NCI-H510A (cell line): ENCODE measurements around the gene EBF3.

Experiments used
- DNase-seq: peaks from one replicate; lab custom pipeline; 2025; lab: John Stamatoyannopoulos, UW

EBF3 gene

DNA sequence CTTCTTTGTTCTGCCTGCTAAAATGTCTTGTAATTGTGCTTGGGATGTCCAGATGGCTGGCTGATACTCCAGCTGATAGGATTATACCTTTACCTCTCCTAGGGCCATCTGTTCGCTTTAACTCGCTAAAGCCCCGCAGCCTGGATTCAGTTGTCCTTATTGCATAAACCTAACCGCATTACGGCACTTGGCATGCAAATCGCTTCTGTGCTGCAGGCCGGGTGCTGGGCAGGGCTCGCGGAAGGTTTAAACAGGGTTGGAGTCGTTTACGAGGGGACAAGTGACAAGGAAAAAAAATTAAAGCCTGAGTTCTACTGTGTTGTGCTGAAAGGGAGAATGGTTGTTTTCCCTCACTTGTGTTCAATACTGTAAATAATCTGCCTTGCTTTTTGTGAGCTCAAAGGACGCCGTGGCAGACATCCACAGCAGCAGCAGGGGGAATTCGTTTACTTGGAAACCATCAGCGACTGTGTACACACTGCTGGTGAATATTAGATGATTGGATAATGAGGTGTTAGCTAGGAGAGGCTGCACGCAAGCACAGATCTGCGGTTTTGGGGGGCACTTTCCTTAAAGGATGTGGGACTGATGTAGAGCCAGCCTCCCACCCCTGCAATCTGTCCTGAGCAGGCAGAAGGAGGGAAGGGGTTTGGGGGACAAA, 93.0 kb downstream of the EBF3 start:
- no peak for DNase-seq

DNA sequence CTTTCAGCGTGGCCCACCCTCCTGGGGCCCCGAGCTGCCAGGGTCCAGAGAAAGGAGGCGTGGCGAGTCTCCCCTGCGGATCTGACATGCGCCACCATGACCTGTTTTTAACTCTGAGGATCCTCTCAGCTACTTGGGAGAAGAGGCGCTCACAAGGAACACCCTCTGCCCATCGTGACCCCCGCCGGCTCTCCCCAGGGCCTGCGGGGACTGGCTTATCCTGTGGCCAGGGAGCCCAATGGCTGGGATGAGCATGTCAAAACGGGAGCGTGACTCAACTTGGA, 93.7 kb downstream of the EBF3 start:
- DNase-seq: no peak

- no peak for DNase-seq
Measured at GRCh38 chr10:129869596-129870473, 94.2 kb downstream of the EBF3 start.

DNA sequence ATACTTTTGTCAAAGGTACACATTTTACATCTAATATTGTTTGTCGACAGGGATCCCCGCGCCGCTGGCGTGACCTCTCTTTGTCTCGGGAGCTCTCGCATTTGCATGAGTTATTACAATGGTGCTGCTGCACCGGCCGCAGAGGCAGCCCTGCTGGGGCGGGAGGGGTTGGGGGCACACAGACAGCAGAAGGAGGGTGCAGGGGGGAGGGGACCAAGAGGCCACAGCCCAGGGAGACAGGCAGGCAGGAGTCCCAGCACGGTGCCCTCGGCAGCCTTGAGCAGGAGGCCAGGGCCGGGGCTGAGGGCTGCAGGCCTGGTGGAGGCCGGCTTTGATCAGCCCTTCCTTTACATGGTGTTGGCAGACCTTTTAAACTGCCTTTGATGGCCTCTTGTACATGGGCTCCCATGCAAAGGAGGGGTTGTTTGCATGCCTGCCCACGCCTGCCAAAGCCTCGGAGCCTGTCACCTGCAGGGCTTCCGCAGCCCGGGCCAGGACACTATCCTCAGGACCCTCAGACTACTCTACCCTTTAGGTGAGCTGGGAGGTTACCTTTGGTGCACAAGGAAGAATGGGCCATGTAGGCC, 95.5 kb downstream of the EBF3 start:
- DNase-seq: no peak

GRCh38 chr10:129867631-129868179, 96.4 kb downstream of the EBF3 start:
- DNase-seq: no peak

- no peak for DNase-seq
Measured at GRCh38 chr10:129866894-129867293, 97.2 kb downstream of the EBF3 start.

GRCh38 chr10:129865960-129866359, 98.1 kb downstream of the EBF3 start:
- DNase-seq: no peak

DNA sequence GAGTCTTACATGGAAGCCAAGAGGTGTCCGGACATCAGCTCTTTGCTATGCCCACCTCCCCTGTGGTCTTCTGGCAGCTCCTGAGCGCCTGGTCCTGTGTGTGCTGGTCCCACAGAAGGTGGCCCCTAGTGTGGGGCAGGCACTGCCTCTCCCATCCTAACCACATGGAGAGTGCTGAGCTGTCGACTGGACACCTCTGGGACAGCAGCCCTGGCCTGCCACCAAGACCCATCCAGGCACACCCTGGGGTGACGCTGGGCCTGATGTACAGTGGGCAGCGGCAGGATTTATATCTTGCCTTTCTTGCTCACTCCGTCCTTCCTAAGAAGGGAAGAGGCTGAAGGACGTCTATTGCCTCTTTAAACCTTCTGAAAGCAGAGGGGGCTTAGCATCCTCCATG, 98.7 kb downstream of the EBF3 start:
- no peak for DNase-seq

- DNase-seq: no peak
Measured at GRCh38 chr10:129864601-129865126, 99.4 kb downstream of the EBF3 start.

DNA sequence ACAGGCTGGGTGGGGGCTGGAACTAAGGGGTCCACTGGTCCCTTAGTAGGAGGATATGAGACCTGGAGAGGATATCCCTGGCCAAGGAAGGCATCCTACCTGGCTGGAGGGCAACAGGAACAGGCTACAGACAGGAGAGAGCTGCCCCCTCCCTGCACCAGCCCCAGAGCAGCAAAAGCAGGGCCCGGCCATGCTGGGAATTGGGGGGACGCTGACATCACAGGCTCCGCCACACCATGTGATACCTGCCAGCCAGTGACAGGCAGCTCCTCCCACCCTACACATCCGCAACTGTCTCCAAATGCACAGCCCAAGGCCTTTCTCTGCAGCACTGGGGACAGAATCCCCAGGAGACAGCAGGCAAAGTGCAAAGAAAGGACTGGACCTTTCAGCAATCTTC, 100.0 kb downstream of the EBF3 start:
- DNase-seq: no peak

DNA sequence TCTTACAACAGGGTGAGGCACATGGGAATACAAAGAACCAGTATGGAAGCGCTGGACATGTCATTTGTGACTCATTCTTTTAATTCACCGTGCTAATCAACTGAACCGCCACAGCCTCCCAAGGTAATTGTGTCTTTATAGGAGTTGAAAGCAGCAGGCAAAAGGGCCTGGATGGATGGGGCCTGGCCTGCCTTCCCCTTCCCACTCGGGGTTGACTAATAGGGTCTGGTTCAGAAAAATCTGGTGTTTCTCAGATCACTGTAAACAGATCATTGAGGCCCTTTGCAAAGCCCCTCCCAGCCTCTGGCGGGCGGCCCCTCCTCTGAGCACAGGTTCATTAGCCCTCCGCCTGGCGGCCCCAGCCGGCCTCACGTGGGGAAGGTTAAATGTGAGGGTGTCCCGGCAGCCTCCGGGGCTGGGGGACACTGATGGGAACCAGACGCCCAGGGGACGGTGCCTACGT, 100.8 kb downstream of the EBF3 start:
- DNase-seq: no peak

GRCh38 chr10:129861776-129862531, 102.1 kb downstream of the EBF3 start:
- no peak for DNase-seq

- no peak for DNase-seq
Measured at GRCh38 chr10:129860396-129860795, 103.7 kb downstream of the EBF3 start.

DNA sequence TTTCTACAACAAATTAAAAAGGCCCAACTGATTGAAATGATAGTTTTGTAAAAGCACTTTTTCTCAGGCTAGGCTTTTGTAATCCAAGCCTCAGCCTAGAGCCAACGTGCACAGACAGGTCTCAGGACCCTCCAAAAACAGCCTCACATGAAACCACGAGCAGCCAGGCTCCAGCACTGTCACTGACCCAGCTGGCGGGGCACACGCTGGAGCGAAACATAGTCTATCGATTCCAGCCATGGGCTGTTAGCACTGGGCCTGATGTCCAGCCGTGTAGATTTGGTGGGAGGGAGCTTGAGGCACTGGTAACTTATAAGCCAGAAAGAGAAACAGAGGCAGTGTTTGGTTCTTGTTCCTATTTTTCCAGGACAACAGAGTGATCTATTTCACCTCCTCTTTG, 104.5 kb downstream of the EBF3 start:
- no peak for DNase-seq

- no peak for DNase-seq
Measured at GRCh38 chr10:129857242-129857960, 106.7 kb downstream of the EBF3 start.

GRCh38 chr10:129855836-129856563, 108.1 kb downstream of the EBF3 start:
- DNase-seq: no peak

GRCh38 chr10:129854796-129855705, 109.0 kb downstream of the EBF3 start:
- DNase-seq: no peak

- DNase-seq: no peak
Measured at GRCh38 chr10:129854158-129854557, 109.9 kb downstream of the EBF3 start.

- DNase-seq: no peak
Measured at GRCh38 chr10:129853562-129853903, 110.5 kb downstream of the EBF3 start.
